HG03045 (cell line): ENCODE measurements around the gene PLEKHG4.

Source experiments
- ATAC-seq: cut with Tn5 transposase; IDR thresholded peaks from one replicate; pipeline ENCODE4 v1.9.1; 2021; ENCODE audit warnings: mild to moderate bottlenecking, moderate library complexity; ENCODE audit not compliant: unreplicated experiment

The PLEKHG4 gene

DNA sequence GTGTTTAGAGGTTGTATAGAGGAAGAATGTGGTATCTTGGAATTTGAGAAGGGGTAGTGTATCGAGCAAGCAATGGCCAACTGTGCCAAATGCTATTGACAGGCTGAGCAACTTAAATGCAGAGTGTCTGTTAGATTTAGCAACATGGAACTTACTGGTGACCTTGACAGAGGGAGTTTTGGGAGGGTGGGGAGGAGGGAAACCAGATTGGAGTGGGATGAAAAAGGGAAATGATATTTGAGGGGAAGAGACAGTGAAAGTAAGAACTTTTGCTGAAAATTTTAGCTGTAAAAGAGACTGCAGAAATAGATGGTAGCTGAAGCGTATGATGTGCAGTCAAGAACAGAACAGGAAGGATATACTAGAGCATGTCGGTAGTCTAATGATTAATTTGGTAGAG, 48.4 kb downstream of the PLEKHG4 start:
- ATAC-seq = no peak

DNA sequence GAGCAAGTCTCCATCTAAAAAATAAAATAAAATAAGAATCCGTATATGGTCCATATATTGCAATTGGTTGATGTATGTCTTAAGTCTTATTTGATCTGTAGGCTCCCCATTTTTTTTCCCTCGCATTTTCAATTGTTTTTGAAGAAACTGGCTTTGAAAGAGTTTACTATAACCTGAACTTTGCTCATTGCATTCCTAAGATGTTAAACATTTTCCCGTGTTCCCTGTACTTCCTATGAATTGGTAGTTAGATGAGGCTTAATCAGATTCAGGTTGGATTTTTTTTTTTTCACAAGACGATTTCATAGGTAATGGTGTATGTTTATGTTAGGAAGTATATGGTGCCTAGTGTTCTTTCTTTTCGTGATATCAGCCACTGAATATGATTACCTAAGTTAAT, 50.6 kb downstream of the PLEKHG4 start:
- no peak for ATAC-seq

DNA sequence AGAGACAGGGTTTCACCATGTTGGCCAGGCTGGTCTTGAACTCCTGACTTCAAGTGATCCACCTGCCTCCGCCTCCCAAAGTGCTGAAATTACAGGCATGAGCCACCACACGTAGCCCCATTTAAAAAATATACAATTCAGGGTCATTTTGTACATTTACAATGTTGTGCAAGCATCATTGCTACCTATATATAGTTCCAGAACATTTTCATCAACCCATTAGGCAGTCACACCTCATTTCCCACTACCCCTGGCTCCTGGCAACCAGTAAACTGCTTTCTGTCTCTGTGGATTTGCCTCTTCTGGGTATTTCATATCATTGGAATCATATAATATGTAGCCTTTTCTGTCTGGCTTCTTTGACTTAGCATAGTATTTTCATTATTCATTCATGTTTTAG, 54.0 kb downstream of the PLEKHG4 start:
- ATAC-seq = no peak

DNA sequence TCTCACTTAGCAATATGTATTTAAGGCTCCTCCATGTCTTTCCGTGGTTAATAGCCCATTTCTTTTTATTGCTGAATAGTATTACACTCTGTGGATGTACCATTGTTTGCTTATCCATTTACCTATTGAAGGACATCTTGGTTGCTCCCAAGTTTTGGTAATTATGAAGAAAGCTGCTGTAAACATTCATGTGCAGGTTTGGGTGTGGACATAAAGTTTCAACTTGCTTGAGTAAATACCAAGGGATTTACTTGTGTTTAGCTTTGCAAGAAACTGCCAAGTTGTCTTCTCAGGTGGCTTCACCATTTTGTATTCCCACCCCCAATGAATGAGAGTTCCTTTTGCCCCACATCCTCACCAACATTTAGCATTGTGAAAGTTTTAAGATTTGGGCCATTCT, 56.8 kb downstream of the PLEKHG4 start:
- ATAC-seq = no peak

DNA sequence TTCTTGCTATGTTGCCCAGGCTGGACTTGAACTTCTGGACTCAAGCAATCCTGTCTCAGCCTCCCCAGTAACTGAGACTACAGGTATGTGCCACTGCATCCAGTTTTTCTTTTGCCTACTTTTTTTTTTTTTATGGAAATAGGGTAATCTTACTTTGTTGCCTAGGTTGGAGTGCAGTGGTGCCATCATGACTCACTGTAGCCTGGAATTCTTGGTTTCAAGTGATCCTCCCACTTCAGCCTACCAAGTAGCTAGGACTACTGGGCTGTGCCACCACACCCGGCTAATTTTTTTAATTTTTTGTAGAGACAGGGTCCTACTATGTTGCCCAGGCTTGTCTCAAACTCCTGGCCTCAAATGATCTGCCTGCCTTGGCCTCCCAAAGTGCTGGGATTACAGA, 57.3 kb downstream of the PLEKHG4 start:
- ATAC-seq = no peak
